HPDE6-E6E7 (cell line): ENCODE results near the gene UBAP2.
"Not testable (repeated sequence)": the region's sequence is repeated elsewhere in the genome, so short reads cannot be mapped to it uniquely, and the experiment has no call there.

Experiments used
- DNase-seq: peaks from one replicate; pipeline ENCODE4 v3.0.0; 2011; ENCODE audit warnings: missing footprints; ENCODE audit errors: extremely low spot score

The UBAP2 gene

DNA sequence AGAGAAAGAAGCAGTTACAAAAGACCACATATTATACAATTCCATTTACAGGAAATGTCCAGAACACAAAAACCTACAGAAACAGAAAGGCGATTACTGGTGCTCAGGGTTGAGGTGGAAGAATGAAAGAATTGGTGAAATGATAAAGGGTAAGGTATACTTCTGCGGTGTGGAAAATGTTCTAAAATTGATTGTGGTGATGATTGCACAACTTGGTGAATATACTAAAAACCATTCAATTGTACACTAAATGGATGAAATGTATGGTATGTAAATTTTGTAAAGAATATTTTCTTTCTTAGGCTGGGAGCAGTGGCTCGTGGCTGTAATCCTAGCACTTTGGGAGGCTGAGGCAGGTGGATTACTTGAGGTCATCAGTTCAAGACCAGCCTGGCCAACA, 72.3 kb downstream of the UBAP2 start:
- DNase-seq, result no peak

DNA sequence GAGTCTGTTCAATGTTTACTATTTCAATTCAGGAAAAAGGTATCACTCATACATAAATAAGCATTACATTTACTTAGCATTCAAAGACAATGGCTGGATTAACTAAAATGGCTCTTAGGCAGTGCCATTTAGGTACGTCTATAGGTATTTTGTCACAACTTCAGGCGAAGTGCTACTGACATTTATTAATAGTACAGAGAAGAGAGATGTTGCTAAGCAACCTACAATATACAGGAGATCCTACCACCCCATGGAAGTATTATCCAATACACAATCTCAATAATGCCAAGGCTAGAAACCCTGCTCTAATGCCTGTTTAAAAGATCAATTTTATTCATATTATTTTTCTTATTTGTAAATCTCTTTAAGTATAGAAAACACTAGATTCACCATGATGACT, 76.0 kb downstream of the UBAP2 start:
- no peak for DNase-seq

DNA sequence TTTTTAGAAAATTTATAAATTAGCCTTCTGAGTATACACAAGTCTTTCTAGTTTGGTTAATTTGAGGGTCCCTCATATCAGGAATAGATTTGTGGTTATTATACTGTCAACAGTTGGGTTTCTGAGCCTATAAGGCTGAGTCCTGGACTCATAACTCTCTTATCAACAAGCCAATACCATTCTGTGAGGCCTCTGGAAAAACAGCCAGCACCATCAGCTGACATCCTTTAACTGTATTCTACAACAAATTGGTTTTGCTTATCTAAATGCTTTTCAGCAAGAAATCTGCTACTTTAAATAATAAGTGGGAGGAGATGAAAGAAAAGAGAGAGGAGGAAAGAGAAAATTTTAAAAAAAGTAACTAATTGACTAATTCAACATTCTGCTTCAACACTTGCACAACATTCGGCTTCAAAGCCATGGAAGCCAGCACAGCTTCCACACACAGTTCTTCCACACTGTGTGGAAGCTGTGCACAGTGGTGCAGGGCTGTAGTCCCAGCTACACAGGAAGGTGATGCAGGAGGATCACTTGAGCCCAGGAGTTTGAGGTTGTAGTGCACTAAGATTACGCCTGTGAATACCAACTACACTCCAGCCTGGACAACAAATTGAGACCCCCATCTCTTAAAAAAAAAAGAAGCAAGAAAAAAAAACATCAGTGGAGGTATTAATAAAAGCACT, 84.5 kb downstream of the UBAP2 start:
- DNase-seq, result no peak

GRCh38 chr9:33962468-33962867, 86.2 kb downstream of the UBAP2 start:
- not testable (repeated sequence) for DNase-seq

GRCh38 chr9:33959725-33960124, 89.0 kb downstream of the UBAP2 start:
- DNase-seq, result no peak

- DNase-seq, result no peak
Measured at GRCh38 chr9:33956544-33956943, 92.1 kb downstream of the UBAP2 start.

DNA sequence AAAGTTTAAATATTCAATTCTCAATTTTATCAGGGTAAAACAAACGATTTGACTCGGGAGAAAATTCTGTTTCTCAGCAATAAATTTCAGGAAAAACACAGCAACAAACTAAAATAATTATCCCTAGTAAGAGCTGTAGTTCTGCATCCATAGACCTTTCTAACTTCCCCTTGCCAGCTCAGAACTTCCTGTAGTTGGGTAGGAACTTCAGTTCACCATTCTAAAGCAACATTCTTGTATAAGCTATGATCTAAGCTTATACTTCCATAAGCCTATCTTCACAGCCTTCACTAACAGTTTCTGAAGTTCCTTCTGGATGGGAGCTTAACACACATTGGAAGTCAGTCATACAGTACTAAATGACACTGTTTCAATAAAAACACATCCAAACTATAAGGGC, 96.6 kb downstream of the UBAP2 start:
- DNase-seq, result no peak

DNA sequence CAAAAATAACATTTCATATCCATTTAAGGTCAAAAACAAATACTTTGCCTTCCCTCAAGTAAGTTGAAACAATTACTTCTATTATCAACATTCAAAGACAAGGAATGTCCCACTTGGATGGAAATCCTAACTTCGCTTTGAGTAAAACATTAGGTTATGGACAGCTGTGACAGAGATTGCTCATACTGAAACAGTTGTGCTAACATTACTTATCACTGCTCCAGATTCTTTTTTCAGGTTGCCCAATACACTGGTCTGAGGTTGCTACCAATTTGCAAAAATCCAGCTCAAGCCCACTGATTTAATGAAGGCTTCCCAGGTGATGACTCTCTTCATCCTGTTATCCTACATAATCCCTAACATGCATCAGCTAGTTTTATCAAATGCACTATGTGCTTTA, 98.3 kb downstream of the UBAP2 start:
- no peak for DNase-seq

- DNase-seq, result no peak
Measured at GRCh38 chr9:33946779-33947535, 101.7 kb downstream of the UBAP2 start.

- DNase-seq, result no peak
Measured at GRCh38 chr9:33943389-33943788, 105.3 kb downstream of the UBAP2 start.

GRCh38 chr9:33942471-33943083, 106.1 kb downstream of the UBAP2 start:
- DNase-seq, result no peak

- DNase-seq, result no peak
Measured at GRCh38 chr9:33939924-33940874, 108.5 kb downstream of the UBAP2 start.

GRCh38 chr9:33934188-33934878, 114.4 kb downstream of the UBAP2 start:
- DNase-seq, result no peak

GRCh38 chr9:33932078-33932807, 116.4 kb downstream of the UBAP2 start:
- DNase-seq, result no peak

GRCh38 chr9:33931326-33931725, 117.4 kb downstream of the UBAP2 start:
- DNase-seq, result no peak

DNA sequence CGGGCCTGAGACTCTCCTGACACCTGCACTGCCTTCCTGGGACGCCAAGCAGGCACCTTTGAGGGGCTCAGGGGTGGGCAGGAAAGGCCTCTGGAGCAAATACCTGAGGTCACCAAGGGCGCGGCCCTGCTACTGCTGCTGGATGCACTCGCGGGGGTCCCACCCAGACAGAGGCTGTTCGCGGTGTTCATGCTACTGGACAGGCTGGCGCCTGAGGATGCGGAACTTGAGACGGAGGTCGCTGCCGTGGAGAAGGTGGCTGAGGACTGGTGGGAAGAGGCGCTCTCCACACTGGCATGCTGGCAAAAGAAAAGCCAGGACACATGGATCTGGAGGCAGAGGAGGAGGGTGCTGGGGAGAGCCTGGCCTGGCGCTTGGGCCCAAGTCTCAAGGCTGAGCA, 121.0 kb downstream of the UBAP2 start:
- DNase-seq, result no peak

DNA sequence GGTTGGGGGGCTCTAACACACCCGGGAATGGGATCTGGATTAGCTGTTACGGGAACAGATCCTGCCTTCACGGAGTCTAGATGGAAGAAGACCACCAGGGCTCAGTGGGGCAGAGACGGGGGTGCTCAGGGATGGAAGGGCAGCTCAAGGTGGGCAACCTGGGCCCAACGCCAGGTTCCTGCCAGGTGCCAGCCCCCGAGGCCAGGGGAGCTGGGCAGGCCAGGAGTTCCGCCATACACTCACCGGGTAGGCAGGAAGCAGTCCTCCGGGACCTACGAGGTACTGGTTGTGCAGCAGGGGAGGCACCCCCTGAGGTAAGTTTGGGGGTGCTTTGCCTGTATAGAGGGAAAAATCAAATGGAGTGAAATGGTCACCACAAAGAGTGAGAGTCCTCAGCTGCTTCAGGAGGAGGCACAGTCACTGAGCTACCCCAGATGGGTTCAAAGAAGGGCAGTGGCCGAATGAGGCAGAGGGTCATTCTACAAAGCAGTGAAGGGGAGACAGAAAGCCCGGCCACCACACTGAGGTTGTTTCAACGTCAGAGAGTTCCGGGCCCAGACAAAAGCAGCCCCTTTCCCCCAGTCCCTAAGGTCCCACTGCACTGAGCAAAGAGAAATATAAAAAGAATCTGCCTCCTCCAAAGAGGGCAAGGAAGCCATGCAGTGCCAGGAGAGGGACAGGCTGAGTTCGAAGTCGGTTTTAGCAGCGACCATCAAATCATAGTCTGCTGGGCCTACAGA, 121.8 kb downstream of the UBAP2 start:
- no peak for DNase-seq

- DNase-seq, result no peak
Measured at GRCh38 chr9:33924978-33925797, 123.5 kb downstream of the UBAP2 start.
